ENCODE results near the gene ALG14. TPM values are rescaled to one million over a fixed set of nuclear protein-coding genes. Genes with fewer than 3 reads are reported as not detected.
A peak's percentile ranks its signal among the peaks of the same experiment; 100 is the strongest.

The ALG14 gene
- total and polyA plus RNA-seq, 2 donors (not counting 3 experiments of a cell fraction or from before 2014, with no cell fraction given), result 2.6 to 8.6 TPM

GRCh38 chr1:95013950-95014574 is 58.7 kb downstream of the ALG14 start:
- Histone ChIP-seq H4K20me1 (replicated peaks; ENCODE audit: control insufficient read depth, extremely low read depth, insufficient read depth, low read length) (no peaks in the 10 kb centered on the region), H3K9me3 (replicated peaks; ENCODE audit: control insufficient read depth, insufficient read depth, low read length) (no peaks in the 10 kb centered on the region), H3K9ac (replicated peaks; ENCODE audit: extremely low read depth, insufficient read depth, low read length) (no peak overlapping the region), H2AFZ (ENCODE audit: low read depth, low read length) (no peak overlapping the region), H3K79me2 (ENCODE audit: control insufficient read depth, insufficient read depth, low read length) (no peaks in the 10 kb centered on the region), H3K9me1 (replicated peaks; ENCODE audit: control insufficient read depth, extremely low read depth, insufficient read depth, low read length) (no peaks in the 10 kb centered on the region), H3K27me3 (ENCODE audit: control insufficient read depth in 2 of 2, insufficient read depth in 2 of 2, low read length in 2 of 2) (no peaks in the 10 kb centered on the region), H3K4me1 (ENCODE audit: control insufficient read depth, extremely low read depth, insufficient read depth, low read length) (peaks cover 13% of the 10 kb centered on the region), H3K4me3 (replicated peaks in 1 of 3; ENCODE audit: insufficient read depth in 1 of 3, low read depth in 1 of 3, low read length in 3 of 3) (no peak overlapping the region), H3K36me3 (ENCODE audit: control insufficient read depth in 2 of 2, extremely low read depth in 1 of 2, insufficient read depth in 2 of 2, low read length in 2 of 2) (no peaks in the 10 kb centered on the region), H3K27ac (ENCODE audit: insufficient read depth, low read depth, low read length) (peak overlapping the region; percentile 55), H3K4me2 (ENCODE audit: insufficient read depth, low read length) (peak overlapping the region; percentile 37)
- no TSS peak for BruUV-seq (replicated peaks)
- CTCF ChIA-PET, result interaction anchor here (0.9 to 3.6 kb wide), 7 partner anchors 9 to 160 kb away, joined by 3 to 11 read pairs (median 6); no protein-coding TSS in a partner anchor
- POLR2A ChIA-PET, result interaction anchor here (0.7 kb wide), 1 partner anchor 810 kb away, joined by 3 read pairs; no protein-coding TSS in a partner anchor
- intact Hi-C loops (cut with micrococcal nuclease), result loop anchor here (1.0 kb wide), 3 partner anchors 8 to 87 kb away; partner anchors contain the start of gene CNN3
- TF ChIP-seq GATA2 (IDR thresholded peaks at IDR 0.05; ENCODE audit: insufficient read depth, insufficient read length, low read depth, low read length), result no peak
- no peak for TF ChIP-seq EZH2 (IDR thresholded peaks at IDR 0.05; ENCODE audit: borderline replicate concordance, low read depth, low read length, severe bottlenecking)
- TF ChIP-seq MYC (IDR thresholded peaks at IDR 0.05; ENCODE audit: low read depth, low read length), result no peak
- TF ChIP-seq CTCF (IDR thresholded peaks at IDR 0.05; ENCODE audit: extremely low read depth in 1 of 2, insufficient read depth in 1 of 2, low read depth in 1 of 2, low read length in 2 of 2), result no peak
- no peak for TF ChIP-seq POLR2AphosphoS5 (IDR thresholded peaks at IDR 0.05; ENCODE audit: insufficient read depth, low read depth, low read length)
- no peak for TF ChIP-seq MAX (IDR thresholded peaks at IDR 0.05; ENCODE audit: insufficient read depth, insufficient read length)
- TF ChIP-seq FOS (IDR thresholded peaks at IDR 0.05; ENCODE audit: borderline replicate concordance, insufficient read depth, low read length), result no peak
- no peak for TF ChIP-seq JUN (IDR thresholded peaks at IDR 0.05; ENCODE audit: borderline replicate concordance, insufficient read depth, insufficient read length, low read depth)
- TF ChIP-seq POLR2A (IDR thresholded peaks at IDR 0.05; ENCODE audit: low read depth, low read length), result no peak
- FAIRE-seq, result peak; percentile 84
- dilution Hi-C loops (cut with MboI; ENCODE audit: extremely low pct_ligation_motif_present, low sequenced_read_pairs), result no loop called here
- peak; percentile 86 for DNase-seq (ENCODE audit: low read depth, low spot score)

Measured in endothelial cell of umbilical vein (primary cell).